Astrocyte (in vitro differentiated cells and primary cell): Measurements from ENCODE around the gene CCNL1. TPM values are rescaled to one million over a fixed set of nuclear protein-coding genes. Genes with fewer than 3 reads are reported as not detected.

ENCODE experiments used
- DNase-seq: peaks from one replicate; pipeline ENCODE4 v3.0.0-alpha.2; 2010; ENCODE audit warnings: low read depth
- FAIRE-seq: peaks from 2 replicates; lab custom pipeline; 2011; peaks lifted over from hg19 to GRCh38; lab: Jason Lieb, UNC
- H2AFZ ChIP-seq: 2 replicates; pipeline ENCODE4 v1.6.0; 2012; ENCODE audit warnings: low read depth, low read length, inconsistent platforms
- H3K27ac ChIP-seq: 2 replicates; pipeline ENCODE4 v1.5.1; 2011; ENCODE audit warnings: low read depth, low read length, inconsistent platforms
- H3K27me3 ChIP-seq: 2 replicates; pipeline ENCODE4 v1.6.0; 2011; ENCODE audit warnings: low read length, inconsistent platforms; ENCODE audit not compliant: insufficient read depth
- H3K36me3 ChIP-seq: 2 replicates; pipeline ENCODE4 v1.5.1; 2011; ENCODE audit warnings: low read length, inconsistent platforms; ENCODE audit not compliant: insufficient read depth
- H3K4me1 ChIP-seq: 2 replicates; pipeline ENCODE4 v1.5.1; 2011; ENCODE audit warnings: low read length, inconsistent platforms; ENCODE audit not compliant: insufficient read depth
- H3K4me2 ChIP-seq: 2 replicates; pipeline ENCODE4 v1.6.0; 2012; ENCODE audit warnings: low read length, inconsistent platforms
- H3K4me3 ChIP-seq: 2 replicates; pipeline ENCODE4 v1.5.1; 2011; ENCODE audit warnings: low read depth, mild to moderate bottlenecking, low read length, inconsistent platforms; ENCODE audit not compliant: insufficient read depth
- H3K79me2 ChIP-seq: 2 replicates; pipeline ENCODE4 v1.6.0; 2012; ENCODE audit warnings: mild to moderate bottlenecking, low read length, inconsistent platforms; ENCODE audit not compliant: insufficient read depth
- H3K9ac ChIP-seq: 2 replicates; pipeline ENCODE4 v1.6.0; 2012; ENCODE audit warnings: mild to moderate bottlenecking, low read length, inconsistent platforms
- H3K9me3 ChIP-seq: 2 replicates; pipeline ENCODE4 v1.5.1; 2012; ENCODE audit warnings: low read depth, mild to moderate bottlenecking, low read length, inconsistent platforms; ENCODE audit not compliant: insufficient read depth
- H4K20me1 ChIP-seq: 2 replicates; pipeline ENCODE4 v1.6.0; 2012; ENCODE audit warnings: low read length, inconsistent platforms; ENCODE audit not compliant: insufficient read depth
- H3K27ac Mint-ChIP-seq: one replicate; pipeline ENCODE4 v1.8.0; 2021; ENCODE audit warnings: mild to moderate bottlenecking, mixed read lengths; ENCODE audit not compliant: unreplicated experiment
- H3K27me3 Mint-ChIP-seq: one replicate; pipeline ENCODE4 v1.8.0; 2021; ENCODE audit warnings: low read depth, mixed read lengths; ENCODE audit not compliant: unreplicated experiment
- H3K36me3 Mint-ChIP-seq: one replicate; pipeline ENCODE4 v1.8.0; 2021; ENCODE audit warnings: low read depth, mixed read lengths; ENCODE audit not compliant: unreplicated experiment
- H3K4me1 Mint-ChIP-seq: one replicate; pipeline ENCODE4 v1.8.0; 2021; ENCODE audit warnings: low read depth, mixed read lengths; ENCODE audit not compliant: unreplicated experiment
- H3K4me3 Mint-ChIP-seq: one replicate; pipeline ENCODE4 v1.8.0; 2021; ENCODE audit warnings: mild to moderate bottlenecking, moderate library complexity, mixed read lengths; ENCODE audit not compliant: unreplicated experiment
- H3K9me3 Mint-ChIP-seq: one replicate; pipeline ENCODE4 v1.8.0; 2021; ENCODE audit warnings: mild to moderate bottlenecking, mixed read lengths; ENCODE audit not compliant: unreplicated experiment
- EZH2 ChIP-seq: IDR thresholded peaks from 2 replicates; pipeline ENCODE4 v1.6.1; 2012; ENCODE audit warnings: mild to moderate bottlenecking, low read length, inconsistent platforms; ENCODE audit not compliant: insufficient read depth
- total RNA-seq: library from RNA; stranded (reverse); gene quantifications from 2 replicates; pipeline ENCODE4 v1.2.1, GENCODE V29; 2021
- TF ChIP-seq, protein P1 (sequence below): IDR thresholded peaks from 2 replicates; pipeline ENCODE4 v1.5.1; 2011; ENCODE audit warnings: low read depth, mild to moderate bottlenecking, inconsistent platforms, low read length, moderate library complexity; ENCODE audit not compliant: insufficient read depth

CCNL1 gene
- total RNA-seq, 1 donor from 2014 or later: 66.8 TPM

DNA sequence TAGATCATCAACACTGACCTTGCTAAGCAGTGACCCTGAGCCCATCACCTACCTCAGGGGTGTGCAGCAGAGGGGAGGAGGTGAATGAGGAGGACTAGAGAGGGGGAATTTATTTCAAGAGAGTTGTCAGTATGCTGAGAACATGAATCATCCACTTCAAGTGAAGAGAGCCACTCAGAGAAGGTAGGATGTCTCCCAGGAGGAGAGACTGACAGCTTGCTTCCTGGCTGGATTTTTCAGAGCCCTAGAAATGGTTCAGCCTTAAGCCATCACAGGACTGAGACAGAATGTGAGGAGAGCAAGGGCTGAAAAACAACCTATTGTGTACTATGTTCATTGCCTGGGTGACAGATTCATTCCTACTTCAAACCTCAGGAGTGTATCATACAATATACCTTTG, 34.8 kb downstream of the CCNL1 start:
- Mint-ChIP-seq H3K9me3 (no peaks in the 10 kb centered on the region), H3K27me3 (no peaks in the 10 kb centered on the region), H3K27ac (peak overlapping the region; percentile 59), H3K4me3 (peak overlapping the region; percentile 31), H3K4me1 (peaks cover 71% of the 10 kb centered on the region), H3K36me3 (no peaks in the 10 kb centered on the region)
- H3K4me2 ChIP-seq: no peak overlapping the region
- TF ChIP-seq, protein P1, sequence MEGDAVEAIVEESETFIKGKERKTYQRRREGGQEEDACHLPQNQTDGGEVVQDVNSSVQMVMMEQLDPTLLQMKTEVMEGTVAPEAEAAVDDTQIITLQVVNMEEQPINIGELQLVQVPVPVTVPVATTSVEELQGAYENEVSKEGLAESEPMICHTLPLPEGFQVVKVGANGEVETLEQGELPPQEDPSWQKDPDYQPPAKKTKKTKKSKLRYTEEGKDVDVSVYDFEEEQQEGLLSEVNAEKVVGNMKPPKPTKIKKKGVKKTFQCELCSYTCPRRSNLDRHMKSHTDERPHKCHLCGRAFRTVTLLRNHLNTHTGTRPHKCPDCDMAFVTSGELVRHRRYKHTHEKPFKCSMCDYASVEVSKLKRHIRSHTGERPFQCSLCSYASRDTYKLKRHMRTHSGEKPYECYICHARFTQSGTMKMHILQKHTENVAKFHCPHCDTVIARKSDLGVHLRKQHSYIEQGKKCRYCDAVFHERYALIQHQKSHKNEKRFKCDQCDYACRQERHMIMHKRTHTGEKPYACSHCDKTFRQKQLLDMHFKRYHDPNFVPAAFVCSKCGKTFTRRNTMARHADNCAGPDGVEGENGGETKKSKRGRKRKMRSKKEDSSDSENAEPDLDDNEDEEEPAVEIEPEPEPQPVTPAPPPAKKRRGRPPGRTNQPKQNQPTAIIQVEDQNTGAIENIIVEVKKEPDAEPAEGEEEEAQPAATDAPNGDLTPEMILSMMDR: no peak
- TF ChIP-seq EZH2: no peak
- H2AFZ ChIP-seq: no peak overlapping the region
- DNase-seq (peak; percentile 47), FAIRE-seq (no peak)
- H3K9me3 ChIP-seq: no peaks in the 10 kb centered on the region
- H3K27ac ChIP-seq: no peak overlapping the region
- no peak overlapping the region for H3K4me3 ChIP-seq
- no peaks in the 10 kb centered on the region for H4K20me1 ChIP-seq
- H3K79me2 ChIP-seq: no peaks in the 10 kb centered on the region
- no peak overlapping the region for H3K9ac ChIP-seq
- no peaks in the 10 kb centered on the region for H3K27me3 ChIP-seq
- H3K36me3 ChIP-seq: no peaks in the 10 kb centered on the region
- peaks cover 59% of the 10 kb centered on the region for H3K4me1 ChIP-seq

DNA sequence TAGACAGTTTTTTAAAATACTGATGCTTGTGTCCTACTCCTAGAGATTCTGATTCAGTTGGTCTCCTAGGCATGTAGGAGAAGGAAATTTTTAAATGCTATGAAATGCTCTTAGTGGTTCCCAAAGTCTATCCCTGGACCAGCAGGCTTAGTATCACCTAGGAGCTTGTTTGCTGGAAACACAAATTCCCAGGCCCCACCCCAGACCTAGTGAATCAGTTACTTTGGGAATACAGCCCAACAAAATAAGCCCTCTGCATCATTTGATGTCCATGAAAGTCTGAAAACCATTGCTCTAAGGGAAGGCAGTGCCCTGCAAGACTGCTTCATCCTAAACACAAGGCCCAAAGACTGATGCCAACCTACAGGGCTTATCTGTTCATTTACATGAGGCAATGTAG, 36.3 kb downstream of the CCNL1 start:
- Mint-ChIP-seq H3K27me3 (no peaks in the 10 kb centered on the region), H3K36me3 (no peaks in the 10 kb centered on the region), H3K4me3 (no peak overlapping the region), H3K27ac (no peak overlapping the region), H3K9me3 (no peaks in the 10 kb centered on the region), H3K4me1 (peaks cover 59% of the 10 kb centered on the region)
- Histone ChIP-seq H3K4me2 (no peak overlapping the region), H4K20me1 (no peaks in the 10 kb centered on the region), H3K9ac (no peak overlapping the region), H3K27me3 (no peaks in the 10 kb centered on the region), H3K4me3 (no peak overlapping the region), H3K36me3 (no peaks in the 10 kb centered on the region), H3K9me3 (no peaks in the 10 kb centered on the region), H3K79me2 (no peaks in the 10 kb centered on the region), H3K4me1 (peaks cover 44% of the 10 kb centered on the region), H2AFZ (no peak overlapping the region), H3K27ac (no peak overlapping the region)
- no peak for TF ChIP-seq EZH2
- TF ChIP-seq, protein P1: no peak
- FAIRE-seq (no peak), DNase-seq (peak; percentile 59)

DNA sequence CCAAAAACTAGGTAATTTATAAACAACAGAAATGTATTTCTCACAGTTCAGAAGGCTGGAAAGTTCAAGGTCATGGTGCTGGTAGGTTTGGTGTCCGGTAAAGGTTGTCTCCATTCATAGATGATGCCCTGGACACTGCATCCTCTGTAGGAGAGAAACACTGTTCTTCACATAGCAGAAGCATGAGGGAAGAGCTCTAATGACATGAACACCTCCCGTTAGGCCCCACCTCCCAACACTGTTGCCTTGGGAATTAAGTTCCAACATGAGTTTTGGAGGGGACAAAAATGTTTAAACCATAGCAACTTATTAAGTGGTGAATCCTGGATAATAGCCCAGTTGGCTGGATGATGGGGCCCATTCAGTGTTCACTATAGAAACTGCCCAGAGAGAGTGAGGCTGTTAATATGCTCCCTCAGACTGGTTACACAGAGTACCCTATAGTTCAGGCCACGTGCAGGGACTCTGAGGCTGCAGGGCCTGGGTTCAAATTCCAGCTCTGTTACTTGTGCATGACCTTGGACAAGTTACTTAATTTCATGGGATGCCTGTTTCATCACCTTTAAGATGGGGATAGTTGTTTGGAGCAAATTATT, 37.0 kb downstream of the CCNL1 start:
- H3K4me1 Mint-ChIP-seq: peaks cover 52% of the 10 kb centered on the region
- TF ChIP-seq, protein P1: no peak
- TF ChIP-seq EZH2: no peak
- peak overlapping the region; percentile 77 for H3K27ac ChIP-seq

More for the DNA sequence above, 37.0 kb downstream of the CCNL1 start:
- Histone ChIP-seq H3K9me3 (no peaks in the 10 kb centered on the region), H3K9ac (no peak overlapping the region), H2AFZ (no peak overlapping the region), H3K4me1 (peaks cover 37% of the 10 kb centered on the region), H4K20me1 (no peaks in the 10 kb centered on the region), H3K27me3 (no peaks in the 10 kb centered on the region), H3K4me2 (peak overlapping the region; percentile 45), H3K4me3 (no peak overlapping the region), H3K36me3 (no peaks in the 10 kb centered on the region), H3K79me2 (no peaks in the 10 kb centered on the region)
- DNase-seq (no peak), FAIRE-seq (no peak)
- Mint-ChIP-seq H3K27me3 (no peaks in the 10 kb centered on the region), H3K9me3 (no peaks in the 10 kb centered on the region), H3K27ac (peak overlapping the region; percentile 77), H3K4me3 (no peak overlapping the region), H3K36me3 (no peaks in the 10 kb centered on the region)
